Lower leg skin (tissue), 4 donors: ENCODE measurements around the gene STAT4. TPM values are rescaled to one million over a fixed set of nuclear protein-coding genes. Genes with fewer than 3 reads are reported as not detected.

Source experiments
- DNase-seq, 2 donors: peaks; one replicate each; pipeline ENCODE4 v3.0.0-alpha.2; 2019; ENCODE audit warnings: low spot score in 2 of 2
- H3K4me3 ChIP-seq: fragments of 200-600 bp; sonication (generic); 2 replicates; pipeline ENCODE4 v1.5.1; 2017; ENCODE audit warnings: mild to moderate bottlenecking, low read depth; ENCODE audit not compliant: poor library complexity, severe bottlenecking
- CTCF ChIP-seq, 3 donors: fragments of 450-650 bp; IDR thresholded peaks; one replicate each; pipeline ENCODE4 v1.5.1; 2016; ENCODE audit warnings: antibody characterized with exemption in 3 of 3, mild to moderate bottlenecking in 3 of 3, moderate library complexity in 2 of 3
- POLR2A ChIP-seq, 2 donors: fragments of 450-650 bp; IDR thresholded peaks; one replicate each; pipeline ENCODE4 v1.6.1; 2016 to 2017; ENCODE audit warnings: antibody characterized with exemption in 2 of 2, mild to moderate bottlenecking in 1 of 2, moderate library complexity in 1 of 2
- WGBS, 2 donors: methylation state at CpG; one replicate each; pipeline ENCODE4 v1.1.5; 2018; 5-methylcytosine and 5-hydroxymethylcytosine counted together
- intact Hi-C: fragments of 100-400 bp; cut with DNase I; formaldehyde crosslinking; loops from one replicate; pipeline ENCODE4 v1.15.0; 2023; ENCODE audit warnings: low total_unique reads
- total RNA-seq, 4 donors: library from RNA; depleted of rRNA; stranded (reverse); fragments of >200 nt; gene quantifications; one replicate each; pipeline ENCODE4 v1.1.0, GENCODE V29; 2016

The STAT4 gene
- total RNA-seq, 4 donors from 2014 or later, result 0.46 to 4.3 (median 1.3) TPM

DNA sequence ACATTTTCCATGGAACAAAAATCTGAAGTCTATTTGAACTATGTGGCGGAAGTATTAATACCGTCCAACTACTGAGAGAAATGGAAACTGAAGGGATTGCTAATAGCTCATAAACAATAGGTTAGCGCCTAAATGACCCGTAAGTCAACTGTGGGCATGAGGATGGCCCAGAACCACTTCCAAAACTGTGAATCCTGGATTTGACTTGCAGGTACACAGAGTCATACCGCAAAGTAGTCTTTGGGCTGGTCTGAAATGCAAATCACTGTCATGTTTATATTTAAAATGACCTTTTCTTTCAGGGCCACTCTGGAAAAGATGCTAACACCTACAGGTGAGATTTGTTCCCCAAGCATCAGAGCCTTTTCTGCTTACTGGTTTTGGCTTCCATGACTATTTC is 50.6 kb downstream of the STAT4 start:
- 94 to 95% methylated on average over 5 of the region's 5 CpGs for WGBS, 2 donors
- H3K4me3 ChIP-seq, result no peak overlapping the region
- no peak for TF ChIP-seq CTCF (IDR thresholded peaks at IDR 0.05)
- no peak for TF ChIP-seq POLR2A (IDR thresholded peaks at IDR 0.05)
- DNase-seq, result no peak
- intact Hi-C loops, result no loop called here

GRCh38 chr2:191087311-191087710 is 63.5 kb downstream of the STAT4 start:
- no peak for TF ChIP-seq POLR2A (IDR thresholded peaks at IDR 0.05)
- no peak for TF ChIP-seq CTCF (IDR thresholded peaks at IDR 0.05)
- intact Hi-C loops, result no loop called here
- H3K4me3 ChIP-seq, result no peak overlapping the region
- WGBS, 2 donors, result 95 to 96% methylated on average over 2 of the region's 2 CpGs
- DNase-seq, result no peak

DNA sequence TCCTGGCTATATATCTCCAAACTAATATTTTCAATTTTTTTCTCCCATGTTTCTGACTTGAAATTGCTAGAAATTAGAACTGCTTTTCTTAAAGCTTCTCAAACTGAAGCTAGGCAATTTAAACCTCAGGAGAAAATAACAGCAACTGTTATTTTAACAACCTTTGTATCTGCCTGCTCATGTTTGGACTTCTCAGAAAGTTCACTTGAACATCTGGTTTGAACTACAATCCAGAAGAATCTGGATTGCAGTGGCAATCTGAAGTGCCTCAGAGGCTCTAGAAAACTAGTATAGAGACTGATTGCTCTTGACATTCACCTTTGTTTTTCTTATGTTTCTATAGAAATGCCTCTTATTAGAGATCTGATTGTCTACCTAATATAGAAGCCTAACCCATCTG is 64.1 kb downstream of the STAT4 start:
- no peak for TF ChIP-seq POLR2A (IDR thresholded peaks at IDR 0.05)
- no peak overlapping the region for H3K4me3 ChIP-seq
- no peak for DNase-seq
- intact Hi-C loops, result no loop called here

DNA sequence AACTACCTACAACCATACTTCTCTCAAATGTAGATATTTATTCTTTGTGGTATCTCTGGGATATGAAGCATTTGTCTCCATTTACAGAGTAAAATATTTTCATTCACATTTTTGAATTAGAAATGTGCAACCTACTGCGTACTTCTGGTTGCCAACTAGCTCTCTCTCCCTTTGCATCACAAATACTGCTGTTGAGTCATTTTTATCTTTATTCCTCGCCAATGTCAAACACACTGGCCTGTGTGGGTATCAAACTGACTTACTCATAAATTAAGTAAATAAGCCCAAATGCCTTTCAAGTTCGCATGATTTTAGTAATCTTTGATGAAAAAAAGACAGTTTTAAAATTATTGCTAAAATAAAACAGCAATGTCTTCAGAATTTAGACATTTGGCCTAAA is 67.3 kb downstream of the STAT4 start:
- DNase-seq, result no peak
- intact Hi-C loops, result no loop called here
- no peak for TF ChIP-seq POLR2A (IDR thresholded peaks at IDR 0.05)
- TF ChIP-seq CTCF (IDR thresholded peaks at IDR 0.05), result no peak
- 92 to 97% methylated on average over 3 of the region's 3 CpGs for WGBS, 2 donors
- no peak overlapping the region for H3K4me3 ChIP-seq

DNA sequence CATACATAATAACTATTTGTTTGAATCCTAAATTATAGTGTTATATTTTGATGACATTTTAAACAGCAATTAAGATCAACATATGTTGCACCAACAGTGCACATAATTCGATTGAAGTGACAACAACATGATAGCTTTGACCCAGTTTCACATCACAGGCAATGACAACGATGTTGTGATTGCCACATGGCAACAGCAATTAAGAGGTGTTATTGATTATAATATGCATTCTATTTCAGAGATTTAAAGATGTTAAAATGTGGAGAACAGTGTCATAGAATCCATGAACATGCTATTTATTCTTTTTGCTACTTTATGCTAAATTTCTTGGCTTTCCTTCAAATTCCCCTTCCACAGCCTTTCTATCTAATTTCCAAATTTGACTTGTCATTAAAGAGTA is 68.5 kb downstream of the STAT4 start:
- H3K4me3 ChIP-seq, result no peak overlapping the region
- no peak for DNase-seq
- TF ChIP-seq CTCF (IDR thresholded peaks at IDR 0.05), result no peak
- TF ChIP-seq POLR2A (IDR thresholded peaks at IDR 0.05), result no peak
- intact Hi-C loops, result no loop called here
- WGBS, 2 donors, result 34 to 40% methylated on average over 2 of the region's 2 CpGs

DNA sequence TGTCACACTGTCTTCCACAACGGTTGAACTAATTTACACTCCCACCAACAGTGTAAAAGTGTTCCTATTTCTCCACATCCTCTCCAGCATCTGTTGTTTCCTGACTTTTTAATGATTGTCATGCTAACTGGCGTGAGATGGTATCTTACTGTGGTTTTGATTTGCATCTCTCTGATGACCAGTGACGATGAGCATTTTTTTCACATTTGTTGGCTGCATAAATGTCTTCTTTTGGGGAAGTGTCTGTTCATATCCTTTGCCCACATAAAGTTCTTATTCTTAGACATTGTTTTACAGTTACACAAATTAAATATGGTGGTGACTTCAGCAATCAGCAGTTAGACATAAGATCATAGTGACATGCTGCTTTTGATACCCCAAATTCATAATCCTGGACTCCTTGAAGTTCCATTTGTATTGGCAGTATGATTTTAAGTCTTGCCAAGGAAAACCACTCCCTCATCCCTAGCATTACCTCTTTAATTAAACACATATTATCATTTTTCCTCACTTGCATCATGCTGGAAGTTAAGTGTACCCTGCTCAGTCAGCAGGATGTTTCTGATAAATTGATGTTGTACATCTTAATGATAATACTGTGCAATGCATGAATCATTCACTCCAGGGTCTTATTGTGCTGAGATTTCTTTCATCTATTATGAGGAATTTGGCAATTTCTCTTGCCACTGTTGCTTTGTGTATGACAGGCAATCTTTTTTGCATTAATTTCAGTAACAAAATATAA is 69.2 kb downstream of the STAT4 start:
- intact Hi-C loops, result no loop called here
- H3K4me3 ChIP-seq, result no peak overlapping the region
- TF ChIP-seq POLR2A (IDR thresholded peaks at IDR 0.05) (no peak), CTCF (IDR thresholded peaks at IDR 0.05) (no peak)
- no peak for DNase-seq
- 56 to 79% methylated on average over 3 of the region's 3 CpGs for WGBS, 2 donors
